T-helper 2 cell treated with Interferon-gamma antibody and Interleukin-4, amounts not matched to agents 100 ng/mL and 5 ng/mL, for 36 hours (primary cell): ENCODE data around the gene SPTBN4. TPM values are rescaled to one million over a fixed set of nuclear protein-coding genes. Genes with fewer than 3 reads are reported as not detected.

Source experiments
- total RNA-seq: library from RNA; stranded (reverse); gene quantifications from 2 replicates; pipeline ENCODE4 v1.2.3, GENCODE V29; 2022

SPTBN4 gene
- total RNA-seq, 1 donor from 2014 or later, result 0.57 TPM

Other genes starting within 250 kb of the SPTBN4 start
- not detected in 2 replicates for gene TTC9B, start 248.6 kb upstream of the SPTBN4 start, total RNA-seq
- gene CCNP, start 240.3 kb upstream of the SPTBN4 start, total RNA-seq, result 0.09 and 0.14 TPM in 2 replicates
- gene AKT2, start 181.7 kb upstream of the SPTBN4 start, total RNA-seq, result 138 and 142 TPM in 2 replicates
- gene C19orf47, start 118.6 kb upstream of the SPTBN4 start, total RNA-seq, result 25.6 and 26.3 TPM in 2 replicates
- 59.4 and 70.7 TPM in 2 replicates for gene PLD3, start 118.3 kb upstream of the SPTBN4 start, total RNA-seq
- not detected in 2 replicates for gene HIPK4, start 76.8 kb upstream of the SPTBN4 start, total RNA-seq
- gene PRX, start 53.6 kb upstream of the SPTBN4 start, total RNA-seq, result 0.77 and 0.80 TPM in 2 replicates
- gene SERTAD1, start 41.0 kb upstream of the SPTBN4 start, total RNA-seq, result 8.3 and 8.9 TPM in 2 replicates
- 8.1 and 11.2 TPM in 2 replicates for gene SERTAD3, start 22.7 kb upstream of the SPTBN4 start, total RNA-seq
- 8.6 and 13.1 TPM in 2 replicates for gene BLVRB, start 1.3 kb upstream of the SPTBN4 start, total RNA-seq
- gene SHKBP1, start 109.9 kb downstream of the SPTBN4 start, total RNA-seq, result 141 and 150 TPM in 2 replicates
- 52.0 and 62.1 TPM in 2 replicates for gene LTBP4, start 134.4 kb downstream of the SPTBN4 start, total RNA-seq
- 7.5 and 9.0 TPM in 2 replicates for gene NUMBL, start 223.7 kb downstream of the SPTBN4 start, total RNA-seq
- gene COQ8B, start 249.9 kb downstream of the SPTBN4 start, total RNA-seq, result 27.1 and 30.6 TPM in 2 replicates